Neuronal stem cell (in vitro differentiated cells): ENCODE data around the gene CCR7.
A peak's percentile ranks its signal among the peaks of the same experiment; 100 is the strongest.

Experiments
- DNase-seq: peaks from one replicate; pipeline ENCODE4 v3.0.0-alpha.2; 2013; ENCODE audit warnings: low spot score
- H2AFZ ChIP-seq: one replicate; pipeline ENCODE4 v1.6.1; 2013; ENCODE audit warnings: mild to moderate bottlenecking, low read length, inconsistent platforms
- H2AK5ac ChIP-seq: 2 replicates; pipeline ENCODE4 v1.6.1; 2013; ENCODE audit warnings: low read depth, mild to moderate bottlenecking, inconsistent platforms, low read length, moderate library complexity, mixed read lengths
- H2BK120ac ChIP-seq: 2 replicates; pipeline ENCODE4 v1.6.1; 2013; ENCODE audit warnings: low read depth, mild to moderate bottlenecking, inconsistent platforms, low read length, moderate library complexity, mixed read lengths
- H2BK12ac ChIP-seq: one replicate; pipeline ENCODE4 v1.6.1; 2013; ENCODE audit warnings: low read length, inconsistent platforms
- H2BK15ac ChIP-seq: 2 replicates; pipeline ENCODE4 v1.6.1; 2013; ENCODE audit warnings: mild to moderate bottlenecking, low read length, inconsistent platforms, mixed read lengths
- H2BK5ac ChIP-seq: one replicate; pipeline ENCODE4 v1.6.1; 2013; ENCODE audit warnings: inconsistent platforms, mild to moderate bottlenecking, low read length, moderate library complexity
- H3K14ac ChIP-seq: one replicate; pipeline ENCODE4 v1.6.1; 2013; ENCODE audit warnings: low read length, inconsistent platforms
- H3K18ac ChIP-seq: 2 replicates; pipeline ENCODE4 v1.6.1; 2013; ENCODE audit warnings: low read length, inconsistent platforms
- H3K23ac ChIP-seq: 2 replicates; pipeline ENCODE4 v1.6.1; 2013; ENCODE audit warnings: low read depth, mild to moderate bottlenecking, mixed read lengths, low read length, inconsistent platforms; ENCODE audit not compliant: poor library complexity
- H3K27ac ChIP-seq: replicated peaks from 3 replicates; pipeline ENCODE4 v1.5.1; 2013; ENCODE audit warnings: low read length, inconsistent platforms
- H3K27me3 ChIP-seq, 3 experiments: 2 replicates each; pipeline ENCODE4 v1.6.1; 2013; ENCODE audit warnings: low read length in 3 of 3, mild to moderate bottlenecking in 2 of 3, inconsistent platforms in 1 of 3, low read depth in 1 of 3, mixed read lengths in 1 of 3, moderate library complexity in 1 of 3; ENCODE audit not compliant: control insufficient read depth in 3 of 3, insufficient read depth in 3 of 3
- H3K36me3 ChIP-seq, 2 donors: replicated peaks in 1 of 2; 2 replicates each; pipeline ENCODE4 v1.6.1; 2013; ENCODE audit warnings: low read length in 2 of 2; ENCODE audit not compliant: control insufficient read depth in 2 of 2, insufficient read depth in 2 of 2
- H3K4ac ChIP-seq: 2 replicates; pipeline ENCODE4 v1.6.1; 2013; ENCODE audit warnings: inconsistent platforms, mild to moderate bottlenecking, low read length, moderate library complexity
- H3K4me1 ChIP-seq, 2 donors: 1 replicate in 1 of 2; 2 replicates in 1 of 2; pipeline ENCODE4 v1.6.1; 2013; ENCODE audit warnings: low read length in 2 of 2, low read depth in 1 of 2; ENCODE audit not compliant: control insufficient read depth in 2 of 2, insufficient read depth in 1 of 2
- H3K4me2 ChIP-seq: one replicate; pipeline ENCODE4 v1.6.1; 2013; ENCODE audit warnings: mild to moderate bottlenecking, low read length, inconsistent platforms; ENCODE audit not compliant: insufficient read depth, poor library complexity, severe bottlenecking
- H3K4me3 ChIP-seq, 2 donors: 2 replicates each; pipeline ENCODE4 v1.5.1; 2013; ENCODE audit warnings: low read length in 2 of 2, mild to moderate bottlenecking in 2 of 2, inconsistent platforms in 1 of 2, moderate library complexity in 1 of 2
- H3K79me1 ChIP-seq: one replicate; pipeline ENCODE4 v1.6.1; 2013; ENCODE audit warnings: low read depth, mild to moderate bottlenecking, inconsistent platforms, low read length, moderate library complexity
- H3K9ac ChIP-seq: one replicate; pipeline ENCODE4 v1.6.1; 2013; ENCODE audit warnings: mild to moderate bottlenecking, low read depth, low read length, inconsistent platforms; ENCODE audit not compliant: poor library complexity
- H3K9me3 ChIP-seq, 2 donors: replicated peaks in 1 of 2; 2 replicates each; pipeline versions ENCODE3 to v1.6.1; 2013; ENCODE audit warnings: low read length in 2 of 2, mild to moderate bottlenecking in 2 of 2, inconsistent platforms in 1 of 2, low read depth in 1 of 2, mixed read lengths in 1 of 2, moderate library complexity in 1 of 2; ENCODE audit not compliant: control insufficient read depth in 2 of 2, insufficient read depth in 1 of 2
- H4K8ac ChIP-seq: one replicate; pipeline ENCODE4 v1.6.1; 2013; ENCODE audit warnings: low read depth, mild to moderate bottlenecking, inconsistent platforms, low read length, moderate library complexity
- H4K91ac ChIP-seq: one replicate; pipeline ENCODE4 v1.6.1; 2013; ENCODE audit warnings: low read length, low read depth, mild to moderate bottlenecking, inconsistent platforms; ENCODE audit not compliant: poor library complexity
- WGBS, 2 donors: extraction: QIAGEN DNeasy Blood & Tissue Kit; methylation state at CpG; one replicate each; pipeline ENCODE4 v1.1.7; 2013; ENCODE audit warnings: missing lambda C conversion rate in 2 of 2, mixed read lengths in 1 of 2; ENCODE audit not compliant: insufficient read length in 2 of 2, insufficient replicate concordance in 1 of 2; ENCODE audit errors: extremely low coverage in 2 of 2; 5-methylcytosine and 5-hydroxymethylcytosine counted together

CCR7 gene

GRCh38 chr17:40533896-40534295 lies 31.4 kb downstream of the CCR7 start:
- H3K23ac ChIP-seq, result no peak overlapping the region
- H3K4ac ChIP-seq, result no peak overlapping the region
- H2AFZ ChIP-seq, result no peak overlapping the region
- no peak overlapping the region for H2BK5ac ChIP-seq
- H4K91ac ChIP-seq, result no peak overlapping the region
- no peak overlapping the region for H2BK120ac ChIP-seq
- H3K9me3 ChIP-seq, result no peaks in the 10 kb centered on the region
- no peak overlapping the region for H3K18ac ChIP-seq
- H2BK15ac ChIP-seq, result no peak overlapping the region
- peaks cover 0 to 5% of the 10 kb centered on the region in 2 donors for H3K4me1 ChIP-seq
- peaks cover 0 to 11% (median 0%) of the 10 kb centered on the region in 3 experiments for H3K27me3 ChIP-seq
- H2BK12ac ChIP-seq, result no peak overlapping the region
- no CpG with 5 or more reads among the region's 4 CpGs for WGBS, 2 donors
- H3K79me1 ChIP-seq, result no peaks in the 10 kb centered on the region
- H3K36me3 ChIP-seq, result no peaks in the 10 kb centered on the region
- no peak for DNase-seq
- no peak overlapping the region for H2AK5ac ChIP-seq
- no peak overlapping the region for H3K4me3 ChIP-seq
- no peak overlapping the region for H3K9ac ChIP-seq
- H4K8ac ChIP-seq, result no peak overlapping the region
- no peak overlapping the region for H3K27ac ChIP-seq
- no peak overlapping the region for H3K4me2 ChIP-seq
- H3K14ac ChIP-seq, result no peak overlapping the region

- Histone ChIP-seq H3K14ac (no peak overlapping the region), H3K9ac (no peak overlapping the region), H2BK15ac (no peak overlapping the region), H3K27me3 (peaks cover 0 to 11% (median 0%) of the 10 kb centered on the region in 3 experiments), H3K36me3 (no peaks in the 10 kb centered on the region), H3K4me3 (no peak overlapping the region), H2AK5ac (no peak overlapping the region), H3K27ac (no peak overlapping the region), H3K23ac (no peak overlapping the region), H2BK5ac (no peak overlapping the region), H3K9me3 (no peaks in the 10 kb centered on the region), H4K91ac (no peak overlapping the region), H2BK120ac (no peak overlapping the region), H2BK12ac (no peak overlapping the region), H3K79me1 (no peaks in the 10 kb centered on the region), H3K4me2 (no peak overlapping the region), H4K8ac (no peak overlapping the region), H3K18ac (no peak overlapping the region), H3K4me1 (peaks cover 0 to 5% of the 10 kb centered on the region in 2 donors), H3K4ac (no peak overlapping the region), H2AFZ (no peak overlapping the region)
- WGBS, 2 donors, result no CpG with 5 or more reads among the region's 6 CpGs
- DNase-seq, result no peak
Measured at GRCh38 chr17:40532520-40533253, 32.6 kb downstream of the CCR7 start.

GRCh38 chr17:40531051-40531991 lies 34.0 kb downstream of the CCR7 start:
- Histone ChIP-seq H3K79me1 (no peaks in the 10 kb centered on the region), H2AK5ac (no peak overlapping the region), H3K18ac (no peak overlapping the region), H2BK5ac (no peak overlapping the region), H4K91ac (no peak overlapping the region), H3K9ac (no peak overlapping the region), H2BK15ac (no peak overlapping the region), H3K27ac (no peak overlapping the region), H3K27me3 (peaks cover 0 to 17% (median 0%) of the 10 kb centered on the region in 3 experiments), H2BK12ac (no peak overlapping the region), H3K4ac (no peak overlapping the region), H3K9me3 (no peaks in the 10 kb centered on the region), H3K36me3 (no peaks in the 10 kb centered on the region), H3K4me3 (no peak overlapping the region), H3K4me1 (peaks cover 0 to under 1% of the 10 kb centered on the region in 2 donors), H3K23ac (no peak overlapping the region), H3K14ac (no peak overlapping the region), H3K4me2 (no peak overlapping the region), H4K8ac (no peak overlapping the region), H2BK120ac (no peak overlapping the region), H2AFZ (no peak overlapping the region)
- no peak for DNase-seq
- WGBS, 2 donors, result no CpG with 5 or more reads among the region's 15 CpGs

GRCh38 chr17:40530531-40530994 lies 34.7 kb downstream of the CCR7 start:
- no peak overlapping the region for H3K4me3 ChIP-seq
- no peak overlapping the region for H2AFZ ChIP-seq
- peak overlapping the region; percentile 35 for H3K18ac ChIP-seq
- no peak overlapping the region for H3K4me2 ChIP-seq
- H3K23ac ChIP-seq, result no peak overlapping the region
- H2AK5ac ChIP-seq, result no peak overlapping the region
- H3K14ac ChIP-seq, result no peak overlapping the region
- no peak overlapping the region for H3K9ac ChIP-seq
- H3K9me3 ChIP-seq, result peaks cover 0 to 5% of the 10 kb centered on the region in 2 donors
- DNase-seq, result no peak
- no peak overlapping the region for H2BK15ac ChIP-seq
- H2BK120ac ChIP-seq, result no peak overlapping the region
- WGBS, 2 donors, result no CpG with 5 or more reads among the region's 5 CpGs
- no peak overlapping the region for H2BK5ac ChIP-seq
- no peaks in the 10 kb centered on the region for H3K79me1 ChIP-seq
- H3K27me3 ChIP-seq, result peaks cover 0 to 17% (median 0%) of the 10 kb centered on the region in 3 experiments
- H3K4ac ChIP-seq, result no peak overlapping the region
- H3K36me3 ChIP-seq, result no peaks in the 10 kb centered on the region
- H2BK12ac ChIP-seq, result no peak overlapping the region
- H3K4me1 ChIP-seq, result no peaks in the 10 kb centered on the region
- no peak overlapping the region for H4K91ac ChIP-seq
- no peak overlapping the region for H4K8ac ChIP-seq
- no peak overlapping the region for H3K27ac ChIP-seq
